ENCODE data around the gene ANKRD12.

The ANKRD12 gene

GRCh38 chr18:9108911-9109310, 27.7 kb upstream of the ANKRD12 start:
- no peak for TF ChIP-seq TAF1 (IDR thresholded peaks at IDR 0.05; ENCODE audit: borderline replicate concordance, low read depth, low read length)
- TF ChIP-seq POLR2AphosphoS5 (IDR thresholded peaks at IDR 0.05; ENCODE audit: low read depth, low read length): no peak
- TF ChIP-seq POLR2A (IDR thresholded peaks at IDR 0.05; ENCODE audit: low read depth, low read length): no peak
- peak; percentile 68 for FAIRE-seq
- no peak for DNase-seq (ENCODE audit: insufficient read length)

DNA sequence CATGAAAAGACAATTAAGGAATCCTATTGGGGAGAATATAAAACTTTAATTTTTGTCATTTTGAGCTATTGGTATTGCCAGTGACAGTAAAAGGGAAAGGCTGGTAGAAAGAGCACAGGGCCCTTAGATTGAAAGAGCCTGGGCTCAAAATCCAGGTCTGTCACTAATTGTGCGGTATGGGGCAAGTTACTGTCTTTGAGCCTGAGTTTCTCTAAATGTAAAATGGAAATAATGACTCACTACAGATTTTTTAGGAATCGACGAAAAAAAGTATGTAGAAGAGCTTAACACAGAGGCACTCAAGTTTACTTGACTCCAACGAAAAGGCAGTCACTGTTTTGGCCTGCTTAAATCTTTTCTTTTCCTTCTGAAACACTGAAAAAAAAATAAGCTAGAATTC, 27.1 kb upstream of the ANKRD12 start:
- TF ChIP-seq POLR2A (IDR thresholded peaks at IDR 0.05; ENCODE audit: low read depth, low read length) (no peak), POLR2AphosphoS5 (IDR thresholded peaks at IDR 0.05; ENCODE audit: low read depth, low read length) (no peak), TAF1 (IDR thresholded peaks at IDR 0.05; ENCODE audit: borderline replicate concordance, low read depth, low read length) (no peak)
- FAIRE-seq: no peak
- DNase-seq (ENCODE audit: insufficient read length): no peak

- FAIRE-seq: peak; percentile 70
- DNase-seq (ENCODE audit: insufficient read length): no peak
- TF ChIP-seq POLR2AphosphoS5 (IDR thresholded peaks at IDR 0.05; ENCODE audit: low read depth, low read length) (no peak), POLR2A (IDR thresholded peaks at IDR 0.05; ENCODE audit: low read depth, low read length) (0 out of 2 replicates have a peak, but pooled peaks have one; percentile 24)
Measured at GRCh38 chr18:9113468-9114149, 23.0 kb upstream of the ANKRD12 start.

DNA sequence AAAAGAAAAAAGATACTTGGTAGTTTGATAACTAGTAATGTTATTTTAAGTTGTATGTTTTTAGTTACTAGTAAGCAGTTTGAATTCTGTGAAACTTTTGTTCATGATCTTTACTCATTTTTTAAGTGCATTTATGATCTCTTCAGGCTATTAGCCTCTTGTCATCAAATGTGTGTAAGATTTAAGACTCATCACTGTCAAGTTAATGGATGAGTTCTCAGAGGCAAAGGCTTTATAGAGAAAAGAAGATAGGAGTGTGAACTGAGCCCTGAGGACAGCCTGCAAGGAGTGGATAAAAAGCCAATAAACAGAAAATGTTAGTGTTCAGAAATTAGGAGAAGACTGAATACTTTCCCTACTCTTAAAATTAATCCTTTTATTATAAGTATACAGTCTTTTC, 20.6 kb upstream of the ANKRD12 start:
- no peak for TF ChIP-seq POLR2AphosphoS5 (IDR thresholded peaks at IDR 0.05; ENCODE audit: low read depth, low read length)
- no peak for TF ChIP-seq TAF1 (IDR thresholded peaks at IDR 0.05; ENCODE audit: borderline replicate concordance, low read depth, low read length)
- TF ChIP-seq POLR2A (IDR thresholded peaks at IDR 0.05; ENCODE audit: low read depth, low read length): no peak
- DNase-seq (ENCODE audit: insufficient read length): no peak
- FAIRE-seq: no peak

DNA sequence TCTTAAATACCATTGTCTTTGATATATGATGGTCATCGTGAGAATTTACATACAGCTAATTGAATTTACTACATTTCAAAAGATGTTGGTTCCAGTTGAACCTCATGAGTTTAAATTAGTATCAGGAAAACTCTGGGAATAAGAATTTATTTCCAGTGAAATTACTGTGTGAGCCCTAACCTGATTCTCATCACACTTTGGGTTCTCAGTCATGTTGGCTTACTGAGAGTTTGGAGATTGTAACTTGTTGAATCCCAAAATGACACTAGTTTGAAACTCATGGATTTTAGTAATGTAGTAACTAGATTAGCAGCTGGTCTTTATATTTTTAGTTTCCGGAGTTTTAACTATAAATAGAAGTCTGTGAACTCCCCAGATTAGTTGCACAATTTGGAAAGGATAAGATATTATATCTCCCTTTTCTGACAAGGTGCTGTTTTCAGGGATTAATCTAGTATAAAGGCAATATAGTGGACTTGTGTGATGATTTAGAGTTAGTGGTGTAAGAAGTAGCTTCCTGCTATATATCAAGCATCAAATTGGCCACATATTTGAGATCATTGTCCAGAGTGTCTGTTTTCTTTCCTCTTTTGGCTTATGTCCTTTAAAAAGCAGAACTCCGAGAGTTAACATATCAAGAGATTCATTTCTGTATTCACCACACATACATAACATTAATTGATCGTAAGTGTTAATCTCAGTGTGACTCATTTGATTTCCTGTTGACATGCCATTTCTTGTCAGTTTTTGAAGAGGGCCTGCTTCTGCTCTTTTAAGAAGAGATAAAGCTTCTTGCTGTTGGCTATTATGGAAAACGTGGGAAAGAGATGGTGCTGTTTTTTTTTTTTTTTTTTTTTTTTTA, 18.4 kb upstream of the ANKRD12 start:
- FAIRE-seq (peak; percentile 71), DNase-seq (ENCODE audit: insufficient read length) (no peak)
- no peak for TF ChIP-seq POLR2A (IDR thresholded peaks at IDR 0.05; ENCODE audit: low read depth, low read length)
- TF ChIP-seq TAF1 (IDR thresholded peaks at IDR 0.05; ENCODE audit: borderline replicate concordance, low read depth, low read length): no peak
- TF ChIP-seq POLR2AphosphoS5 (IDR thresholded peaks at IDR 0.05; ENCODE audit: low read depth, low read length): no peak

DNA sequence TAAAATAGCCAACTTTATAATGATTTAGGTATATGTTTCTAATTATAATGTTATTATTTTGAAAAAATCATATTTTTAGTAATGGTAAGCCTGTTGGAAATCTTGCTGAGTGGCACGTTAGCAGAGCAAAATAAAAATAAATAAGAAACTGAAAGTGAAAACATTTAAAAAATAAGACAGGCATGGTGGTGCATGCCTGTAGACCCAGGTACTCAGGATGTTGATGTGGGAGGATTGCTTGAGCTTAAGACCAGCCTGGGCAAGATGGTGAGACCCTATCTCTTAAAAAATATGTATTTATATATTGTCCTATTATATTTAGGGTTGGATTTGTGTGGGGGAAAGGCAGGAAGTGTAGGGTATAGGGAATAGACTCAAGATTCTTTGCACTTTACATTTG, 15.8 kb upstream of the ANKRD12 start:
- DNase-seq (ENCODE audit: insufficient read length) (no peak), FAIRE-seq (peak; percentile 42)
- no peak for TF ChIP-seq TAF1 (IDR thresholded peaks at IDR 0.05; ENCODE audit: borderline replicate concordance, low read depth, low read length)
- no peak for TF ChIP-seq POLR2AphosphoS5 (IDR thresholded peaks at IDR 0.05; ENCODE audit: low read depth, low read length)
- TF ChIP-seq POLR2A (IDR thresholded peaks at IDR 0.05; ENCODE audit: low read depth, low read length): no peak

GRCh38 chr18:9123520-9123919, 13.1 kb upstream of the ANKRD12 start:
- DNase-seq (ENCODE audit: insufficient read length): no peak
- no peak for FAIRE-seq

GRCh38 chr18:9124824-9125223, 11.8 kb upstream of the ANKRD12 start:
- FAIRE-seq: no peak
- DNase-seq (ENCODE audit: insufficient read length): no peak
- TF ChIP-seq TAF1 (IDR thresholded peaks at IDR 0.05; ENCODE audit: borderline replicate concordance, low read depth, low read length) (no peak), POLR2AphosphoS5 (IDR thresholded peaks at IDR 0.05; ENCODE audit: low read depth, low read length) (no peak), POLR2A (IDR thresholded peaks at IDR 0.05; ENCODE audit: low read depth, low read length) (no peak)

More at GRCh38 chr18:9123520-9123919, 13.1 kb upstream of the ANKRD12 start:
- no peak for TF ChIP-seq TAF1 (IDR thresholded peaks at IDR 0.05; ENCODE audit: borderline replicate concordance, low read depth, low read length)
- no peak for TF ChIP-seq POLR2AphosphoS5 (IDR thresholded peaks at IDR 0.05; ENCODE audit: low read depth, low read length)
- no peak for TF ChIP-seq POLR2A (IDR thresholded peaks at IDR 0.05; ENCODE audit: low read depth, low read length)

- TF ChIP-seq POLR2A (IDR thresholded peaks at IDR 0.05; ENCODE audit: low read depth, low read length): no peak
- TF ChIP-seq TAF1 (IDR thresholded peaks at IDR 0.05; ENCODE audit: borderline replicate concordance, low read depth, low read length): no peak
- no peak for TF ChIP-seq POLR2AphosphoS5 (IDR thresholded peaks at IDR 0.05; ENCODE audit: low read depth, low read length)
- DNase-seq (ENCODE audit: insufficient read length): no peak
- FAIRE-seq: peak; percentile 73
Measured at GRCh38 chr18:9126337-9126736, 10.2 kb upstream of the ANKRD12 start.

DNA sequence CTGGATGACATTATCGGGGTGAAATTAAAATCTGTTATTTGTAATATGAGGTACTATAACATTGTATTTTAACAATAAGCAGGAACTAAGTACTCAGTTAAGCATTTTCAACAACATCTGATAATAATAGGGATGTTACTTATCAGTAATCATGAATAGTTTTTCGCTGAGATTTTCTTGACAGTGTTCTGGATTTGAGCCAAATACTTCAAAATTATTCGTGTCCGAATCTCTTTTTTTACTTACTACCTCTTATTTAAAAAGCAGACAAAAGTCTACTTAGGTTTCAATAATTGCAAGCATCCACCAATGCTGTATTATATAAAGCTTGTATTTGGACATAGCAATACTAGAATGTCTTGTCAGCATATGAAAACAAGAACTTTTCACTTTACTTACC, 6.4 kb upstream of the ANKRD12 start:
- TF ChIP-seq POLR2AphosphoS5 (IDR thresholded peaks at IDR 0.05; ENCODE audit: low read depth, low read length): no peak
- no peak for TF ChIP-seq POLR2A (IDR thresholded peaks at IDR 0.05; ENCODE audit: low read depth, low read length)
- no peak for TF ChIP-seq TAF1 (IDR thresholded peaks at IDR 0.05; ENCODE audit: borderline replicate concordance, low read depth, low read length)
- FAIRE-seq: no peak
- no peak for DNase-seq (ENCODE audit: insufficient read length)

- FAIRE-seq: no peak
- DNase-seq (ENCODE audit: insufficient read length): no peak
- TF ChIP-seq POLR2AphosphoS5 (IDR thresholded peaks at IDR 0.05; ENCODE audit: low read depth, low read length) (no peak), POLR2A (IDR thresholded peaks at IDR 0.05; ENCODE audit: low read depth, low read length) (no peak), TAF1 (IDR thresholded peaks at IDR 0.05; ENCODE audit: borderline replicate concordance, low read depth, low read length) (no peak)
Measured at GRCh38 chr18:9130806-9131205, 5.8 kb upstream of the ANKRD12 start.

GRCh38 chr18:9132628-9133027, 4.0 kb upstream of the ANKRD12 start:
- no peak for FAIRE-seq
- DNase-seq (ENCODE audit: insufficient read length): no peak
- TF ChIP-seq POLR2AphosphoS5 (IDR thresholded peaks at IDR 0.05; ENCODE audit: low read depth, low read length) (no peak), TAF1 (IDR thresholded peaks at IDR 0.05; ENCODE audit: borderline replicate concordance, low read depth, low read length) (no peak), POLR2A (IDR thresholded peaks at IDR 0.05; ENCODE audit: low read depth, low read length) (no peak)

Data from GM12892 (cell line).